Measurements from ENCODE around the gene GJA8.
"Not testable (repeated sequence)": the region's sequence is repeated elsewhere in the genome, so short reads cannot be mapped to it uniquely, and the experiment has no call there.

The GJA8 gene

GRCh38 chr1:147924813-147925212, 22.2 kb downstream of the GJA8 start:
- in situ Hi-C loops (cut with MboI; ENCODE audit: low pct_unique_long_range_greater_than_20kb, low sequenced_read_pairs, unreplicated experiment) = no loop called here
- TF ChIP-seq CTCF (IDR thresholded peaks at IDR 0.05; ENCODE audit: extremely low read depth, insufficient read depth, missing control alignments) = no peak
- DNase-seq (ENCODE audit: low spot score) = no peak

- DNase-seq (ENCODE audit: low spot score) = not testable (repeated sequence)
These were observed 24.6 kb downstream of the GJA8 start for GRCh38 chr1:147927215-147927614.

GRCh38 chr1:147927689-147928088, 25.1 kb downstream of the GJA8 start:
- DNase-seq (ENCODE audit: low spot score); in situ Hi-C loops (cut with MboI; ENCODE audit: low pct_unique_long_range_greater_than_20kb, low sequenced_read_pairs, unreplicated experiment): not testable (repeated sequence)

More at GRCh38 chr1:147927215-147927614, 24.6 kb downstream of the GJA8 start:
- in situ Hi-C loops (cut with MboI; ENCODE audit: low pct_unique_long_range_greater_than_20kb, low sequenced_read_pairs, unreplicated experiment) = not testable (repeated sequence)

GRCh38 chr1:147928236-147929132, 25.9 kb downstream of the GJA8 start, which contains the start of gene GPR89B:
Gene GPR89B, plus strand, starts transcription at chr1:147928420. Its CDS starts 117 bp downstream, at chr1:147928537.
- in situ Hi-C loops (cut with MboI; ENCODE audit: low pct_unique_long_range_greater_than_20kb, low sequenced_read_pairs, unreplicated experiment) = not testable (repeated sequence)
- DNase-seq (ENCODE audit: low spot score) = peak; percentile 81

- DNase-seq (ENCODE audit: low spot score); in situ Hi-C loops (cut with MboI; ENCODE audit: low pct_unique_long_range_greater_than_20kb, low sequenced_read_pairs, unreplicated experiment): not testable (repeated sequence)
These were observed 28.5 kb downstream of the GJA8 start for GRCh38 chr1:147931137-147931536.

GRCh38 chr1:147935296-147935695, 32.7 kb downstream of the GJA8 start:
- in situ Hi-C loops (cut with MboI; ENCODE audit: low pct_unique_long_range_greater_than_20kb, low sequenced_read_pairs, unreplicated experiment); DNase-seq (ENCODE audit: low spot score): not testable (repeated sequence)

- in situ Hi-C loops (cut with MboI; ENCODE audit: low pct_unique_long_range_greater_than_20kb, low sequenced_read_pairs, unreplicated experiment); DNase-seq (ENCODE audit: low spot score): not testable (repeated sequence)
These were observed 37.9 kb downstream of the GJA8 start for GRCh38 chr1:147940456-147940855.

GRCh38 chr1:147942563-147942962, 40.0 kb downstream of the GJA8 start:
- DNase-seq (ENCODE audit: low spot score); in situ Hi-C loops (cut with MboI; ENCODE audit: low pct_unique_long_range_greater_than_20kb, low sequenced_read_pairs, unreplicated experiment): not testable (repeated sequence)

- DNase-seq (ENCODE audit: low spot score); in situ Hi-C loops (cut with MboI; ENCODE audit: low pct_unique_long_range_greater_than_20kb, low sequenced_read_pairs, unreplicated experiment): not testable (repeated sequence)
These were observed 46.9 kb downstream of the GJA8 start for GRCh38 chr1:147949517-147949916.

Measured in GM13977 (cell line).